Ureter (tissue), 1 donor: ENCODE data around the gene ABHD13. TPM values are rescaled to one million over a fixed set of nuclear protein-coding genes. Genes with fewer than 3 reads are reported as not detected.
"Not testable (repeated sequence)": the region's sequence is repeated elsewhere in the genome, so short reads cannot be mapped to it uniquely, and the experiment has no call there.

Experiments used
- DNase-seq: peaks from one replicate; pipeline ENCODE4 v3.0.0-alpha.2; 2020; ENCODE audit warnings: low spot score
- total RNA-seq: library from RNA; stranded (reverse); gene quantifications from one replicate; pipeline ENCODE4 v1.2.4, GENCODE V29; 2023
- donor health status: DM: yes; HTN: yes; CAD: no.

The ABHD13 gene
- total RNA-seq = 11.6 TPM

DNA sequence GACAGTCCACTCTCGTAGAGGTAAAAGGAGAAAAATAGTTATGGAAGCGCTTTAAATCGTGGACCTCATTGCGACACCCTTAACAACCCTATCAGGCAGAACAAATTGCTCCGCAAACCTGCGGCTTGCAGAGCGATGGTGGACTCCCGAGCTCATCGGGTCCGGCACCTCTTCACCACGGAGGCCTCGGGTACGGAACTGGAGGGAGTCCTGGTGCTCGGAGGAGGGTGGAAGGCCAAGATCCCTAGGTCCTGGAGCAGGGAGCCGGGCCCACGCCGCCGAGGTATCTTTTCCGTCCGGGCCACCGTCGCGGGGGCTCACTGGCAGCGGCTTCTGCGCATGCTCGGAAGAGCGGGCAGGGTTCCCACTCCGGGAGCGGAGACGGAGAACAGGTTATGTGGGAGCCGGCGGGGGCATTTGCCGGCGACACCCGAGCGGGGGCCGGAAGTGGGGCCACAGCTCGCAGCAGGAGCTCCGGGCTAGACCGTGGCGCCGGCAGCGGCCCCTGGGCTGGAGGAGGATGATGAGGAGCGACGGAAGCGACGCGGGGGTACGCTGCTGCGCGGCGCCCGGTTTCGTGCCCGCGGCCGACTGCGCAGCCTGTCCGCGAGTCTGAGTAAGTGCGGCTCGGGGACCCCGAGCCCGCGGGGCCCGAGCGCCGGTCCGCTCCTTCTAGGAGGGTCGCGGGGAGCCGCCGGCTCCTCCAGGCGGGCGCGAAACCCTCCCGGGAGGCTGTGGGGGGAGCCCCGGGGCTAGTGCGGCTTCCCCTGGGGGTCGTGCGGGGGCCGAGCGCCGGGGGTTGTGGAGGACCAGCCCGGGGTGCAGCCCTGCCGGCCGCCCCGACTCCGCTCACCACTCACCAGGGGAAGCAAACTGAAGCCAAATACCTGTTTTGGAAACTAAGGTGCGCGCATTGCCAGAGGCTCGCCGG, at the start of gene ABHD13:
Gene ABHD13, plus strand, starts transcription at position 349 of the 931 bp plus-strand sequence. CDS start 10,827 bp downstream, outside the sequence.
- DNase-seq = peak; percentile 93

DNA sequence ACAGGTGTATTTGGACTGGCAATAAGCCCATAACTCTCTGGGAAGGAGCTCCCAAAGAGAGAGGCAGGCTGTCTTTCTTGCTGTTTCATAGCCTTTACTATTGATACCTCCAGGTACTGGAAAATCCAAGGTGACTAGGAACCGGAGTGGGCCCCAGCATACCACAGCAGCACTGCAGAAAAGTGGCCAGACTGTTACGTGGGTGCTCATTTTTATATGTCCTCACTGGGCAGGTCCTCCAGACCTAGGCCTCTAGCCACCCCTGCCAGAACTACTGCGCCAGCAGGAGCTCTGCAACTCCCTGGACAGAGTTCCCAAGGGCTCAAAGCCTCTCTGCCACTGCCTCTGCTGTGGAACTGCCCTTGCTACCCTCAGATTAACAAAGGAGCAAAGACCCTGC, 49.3 kb upstream of the ABHD13 start:
- DNase-seq = no peak

DNA sequence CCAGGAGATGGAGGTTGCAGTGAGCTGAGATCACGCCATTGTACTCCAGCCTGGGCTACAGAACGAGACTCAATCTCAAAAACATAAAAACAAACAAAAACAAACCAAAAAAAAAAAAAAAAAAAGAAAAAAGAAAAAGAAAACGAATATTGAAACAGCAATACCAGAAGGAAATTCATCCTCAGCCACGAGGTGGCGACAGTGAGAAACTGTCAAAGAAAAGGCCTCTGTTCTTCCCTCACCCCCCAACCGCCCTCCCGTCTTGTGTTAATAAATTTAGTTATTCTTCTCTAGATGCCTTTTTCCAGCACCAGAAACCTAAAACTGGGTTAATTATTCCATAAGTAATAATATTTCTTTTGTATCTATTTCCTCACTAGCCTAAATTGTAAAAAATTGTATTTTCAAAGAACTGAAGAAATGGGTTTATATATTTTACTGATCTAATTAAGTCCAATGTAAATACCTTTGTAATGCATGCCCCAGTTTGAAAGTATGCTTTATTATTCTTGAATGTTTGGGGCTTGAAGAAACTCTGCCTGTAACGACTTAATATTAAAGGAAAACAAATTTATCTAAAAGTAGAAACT, 41.4 kb upstream of the ABHD13 start:
- no peak for DNase-seq

DNA sequence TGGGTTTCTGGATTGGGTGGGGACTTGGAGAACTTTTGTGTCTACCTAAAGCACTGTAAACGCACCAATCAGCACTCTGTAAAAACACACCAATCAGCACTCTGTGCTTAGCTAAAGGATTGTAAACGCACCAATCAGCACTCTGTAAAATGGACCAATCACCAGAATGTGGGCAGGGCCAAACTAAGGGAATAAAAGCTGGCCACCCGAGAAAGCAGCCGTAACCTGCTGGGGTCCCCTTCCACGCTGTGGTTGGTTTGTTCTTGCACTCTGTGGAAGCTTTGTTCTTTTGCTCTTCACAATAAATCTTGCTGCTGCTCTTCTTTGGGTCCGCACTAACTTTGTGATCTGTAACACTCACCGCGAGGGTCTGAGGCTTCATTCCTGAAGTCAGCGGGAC, 40.1 kb upstream of the ABHD13 start:
- no peak for DNase-seq

DNA sequence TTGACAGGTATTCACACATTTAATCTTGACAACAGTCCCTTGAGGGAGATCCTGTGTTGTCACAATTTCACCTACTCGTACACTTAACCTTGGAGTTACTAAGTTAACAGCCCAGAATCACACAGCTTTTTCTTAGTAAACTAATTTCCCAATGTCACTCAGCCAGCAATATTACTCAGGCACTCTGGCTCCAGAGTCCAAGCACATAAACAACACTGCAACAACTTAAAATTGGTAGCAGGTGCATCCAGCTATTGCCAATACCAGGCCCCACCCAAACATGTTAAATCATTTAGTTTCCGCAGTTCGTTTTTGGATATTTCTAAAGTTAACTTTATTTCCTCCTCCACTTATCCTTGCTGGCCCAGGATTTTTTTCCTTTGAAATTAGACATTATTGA, 35.5 kb upstream of the ABHD13 start:
- no peak for DNase-seq

- no peak for DNase-seq
Observed at GRCh38 chr13:108185223-108185622, 33.0 kb upstream of the ABHD13 start.

- no peak for DNase-seq
Observed at GRCh38 chr13:108188260-108188659, 29.9 kb upstream of the ABHD13 start.

GRCh38 chr13:108190897-108191296, 27.3 kb upstream of the ABHD13 start:
- DNase-seq = no peak

DNA sequence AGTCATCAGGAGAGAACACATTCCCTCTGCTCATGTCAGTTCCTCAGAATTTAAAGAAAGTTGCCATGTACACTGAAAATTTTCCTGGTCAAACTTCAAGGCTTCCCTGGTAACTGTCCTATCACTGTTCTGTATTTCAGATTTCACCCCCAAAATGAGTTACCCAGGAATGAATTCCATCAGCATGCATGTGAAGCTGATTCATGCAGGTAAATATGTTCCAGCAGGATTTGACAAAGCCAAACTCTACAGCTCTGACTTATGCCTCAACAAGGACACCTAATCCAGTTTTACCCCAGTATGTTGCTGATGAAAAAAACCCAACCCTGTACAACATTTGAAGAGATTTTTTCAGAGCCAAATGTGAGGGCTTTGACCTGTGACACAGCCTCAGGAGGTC, 24.4 kb upstream of the ABHD13 start:
- DNase-seq = no peak

DNA sequence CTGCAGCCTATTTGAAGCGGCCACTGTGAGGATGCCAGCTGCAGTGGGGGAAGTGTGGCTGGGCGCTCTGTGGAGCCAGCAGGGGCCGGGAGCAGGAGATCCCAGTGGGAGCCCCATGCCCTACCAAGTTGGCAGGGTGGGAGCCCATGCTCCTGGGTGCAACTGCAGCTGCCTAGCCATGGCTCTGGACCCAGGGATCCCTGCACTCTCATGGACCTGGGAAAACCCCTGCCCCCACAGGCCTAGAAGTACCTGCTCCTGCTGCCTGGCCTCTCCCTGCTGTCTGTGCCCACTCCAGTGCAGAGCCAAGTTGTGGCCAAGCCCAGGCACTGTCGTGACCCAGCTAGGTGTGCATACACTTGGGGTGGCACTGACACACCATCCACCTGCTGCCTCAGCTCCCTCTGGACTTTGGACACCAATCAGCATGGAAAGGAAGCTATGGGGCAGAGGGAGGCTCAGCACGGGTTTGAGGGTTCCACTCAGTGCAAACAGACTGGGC, 23.7 kb upstream of the ABHD13 start:
- no peak for DNase-seq

- DNase-seq = no peak
Observed at GRCh38 chr13:108195146-108195545, 23.0 kb upstream of the ABHD13 start.

DNA sequence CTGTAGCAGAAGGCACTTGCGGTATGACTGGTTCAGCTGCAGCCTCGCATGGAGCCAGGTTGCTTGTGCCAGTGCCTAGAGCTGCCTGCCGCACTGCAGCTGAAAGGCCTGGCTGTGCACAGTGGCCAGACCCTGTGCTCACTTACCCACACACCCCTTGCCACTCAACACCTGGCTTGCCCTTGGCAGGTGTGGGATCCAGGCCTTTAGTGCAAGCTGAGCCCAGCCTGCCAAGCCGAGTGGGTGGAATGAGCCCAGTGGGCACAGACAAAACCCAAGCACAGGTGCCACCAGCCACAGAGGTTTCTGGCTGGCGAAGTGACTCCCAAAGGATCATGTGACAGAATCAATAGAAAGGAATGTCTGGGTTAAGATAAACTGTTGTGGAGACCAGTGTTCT, 22.3 kb upstream of the ABHD13 start:
- no peak for DNase-seq

- DNase-seq = no peak
Observed at GRCh38 chr13:108200781-108201398, 17.3 kb upstream of the ABHD13 start.

GRCh38 chr13:108210551-108210950, 7.6 kb upstream of the ABHD13 start:
- DNase-seq = no peak

- DNase-seq = no peak
Observed at GRCh38 chr13:108212886-108213285, 5.3 kb upstream of the ABHD13 start.

GRCh38 chr13:108213946-108214345, 4.2 kb upstream of the ABHD13 start:
- DNase-seq = no peak

GRCh38 chr13:108214441-108215271, 3.5 kb upstream of the ABHD13 start:
- DNase-seq = no peak

DNA sequence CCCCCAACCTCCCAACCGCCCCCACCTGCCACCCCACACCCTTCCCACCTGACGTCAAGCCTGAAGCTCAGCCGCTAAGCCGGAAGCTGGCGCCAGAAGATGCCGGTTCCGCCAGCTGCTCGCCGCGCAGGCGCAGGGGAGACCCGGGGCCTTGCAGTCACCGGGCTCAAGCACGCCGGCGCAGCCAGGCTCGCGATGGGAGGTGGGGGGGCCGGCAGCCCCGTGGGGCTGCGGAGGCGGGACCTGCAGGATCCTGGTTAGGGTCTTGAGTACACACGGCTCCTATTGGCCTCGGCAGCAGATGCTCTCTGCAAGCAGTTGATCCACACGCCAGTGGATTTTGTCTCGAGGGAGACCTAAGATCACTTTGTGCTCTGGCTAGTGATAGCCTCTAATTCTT, 2.8 kb upstream of the ABHD13 start, which contains the start of gene LIG4:
Gene LIG4, minus strand, starts transcription at position 101 of the 400 bp plus-strand sequence. CDS start 4,268 bp downstream, outside the sequence.
- DNase-seq = peak; percentile 90

GRCh38 chr13:108217307-108218043, 717 bp upstream of the ABHD13 start:
- not testable (repeated sequence) for DNase-seq

DNA sequence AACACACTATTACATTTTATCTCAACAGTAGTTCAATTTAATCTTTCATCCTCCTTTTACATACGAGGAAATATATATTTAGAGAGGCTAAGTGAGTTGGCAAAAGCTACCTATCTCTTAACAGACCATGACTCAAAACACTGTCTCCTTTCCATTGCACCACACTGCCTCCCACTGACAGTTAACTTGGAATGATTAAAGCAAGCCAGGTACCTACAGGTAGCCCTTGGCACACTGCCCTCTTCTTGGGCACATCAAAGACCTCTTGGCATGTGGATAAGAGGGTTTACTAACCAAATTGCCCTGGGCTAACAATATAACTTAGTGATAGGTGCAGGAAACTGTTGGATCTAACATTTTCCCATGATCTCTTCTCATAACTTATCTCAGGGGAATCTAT, 1.8 kb downstream of the ABHD13 start:
- no peak for DNase-seq
